ENCODE results near the gene EXOSC7. TPM values are rescaled to one million over a fixed set of nuclear protein-coding genes. Genes with fewer than 3 reads are reported as not detected.

Gene EXOSC7
- total and polyA plus RNA-seq, 2 donors (not counting 3 experiments of a cell fraction or from before 2014, with no cell fraction given) = 44.5 to 53.8 TPM

DNA sequence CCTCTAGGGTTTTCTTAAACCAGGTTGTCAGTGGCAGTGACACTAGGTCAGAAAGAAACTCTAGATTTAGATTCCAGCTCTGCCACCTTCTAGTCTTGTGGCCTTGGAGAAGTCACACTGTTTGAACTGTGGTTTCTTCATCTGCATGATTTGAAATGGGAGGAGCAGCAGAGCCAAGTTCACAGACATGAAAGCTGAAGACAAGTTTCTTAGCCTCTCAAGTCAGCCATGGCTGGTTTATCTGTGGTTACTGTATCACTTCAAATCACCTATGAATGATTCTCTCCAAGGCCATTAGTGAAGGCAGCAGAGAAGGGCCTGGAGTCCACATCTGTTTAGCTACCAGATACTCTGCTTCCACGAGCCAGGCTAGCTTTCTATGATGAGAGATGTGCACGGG lies 65.6 kb downstream of the EXOSC7 start:
- H3K9me1 ChIP-seq (replicated peaks; ENCODE audit: control insufficient read depth, extremely low read depth, insufficient read depth, low read length) = no peaks in the 10 kb centered on the region
- H3K27me3 ChIP-seq (ENCODE audit: control insufficient read depth in 2 of 2, insufficient read depth in 2 of 2, low read length in 2 of 2) = peaks cover 0 to 3% of the 10 kb centered on the region in 2 experiments
- no peak overlapping the region for H3K4me2 ChIP-seq (ENCODE audit: insufficient read depth, low read length)
- ChIA-PET POLR2A (no interaction called here), CTCF (interaction anchor here (0.7 to 11.6 kb wide), 20 partner anchors 13 to 468 kb away, joined by 3 to 467 read pairs (median 9); partner anchors contain the start of gene TMEM158)
- H3K36me3 ChIP-seq (ENCODE audit: control insufficient read depth in 2 of 2, extremely low read depth in 1 of 2, insufficient read depth in 2 of 2, low read length in 2 of 2) = no peaks in the 10 kb centered on the region
- no peaks in the 10 kb centered on the region for H3K4me1 ChIP-seq (ENCODE audit: control insufficient read depth, extremely low read depth, insufficient read depth, low read length)
- dilution Hi-C loops (cut with MboI; ENCODE audit: extremely low pct_ligation_motif_present, low sequenced_read_pairs) (loop anchor here (25.0 kb wide), 1 partner anchor 471 kb away; no protein-coding TSS in a partner anchor), intact Hi-C loops (cut with micrococcal nuclease) (loop anchor here (2.0 to 5.0 kb wide), 2 partner anchors 13 to 301 kb away; no protein-coding TSS in a partner anchor)
- no peak overlapping the region for H3K9ac ChIP-seq (replicated peaks; ENCODE audit: extremely low read depth, insufficient read depth, low read length)
- DNase-seq (ENCODE audit: low read depth, low spot score) = no peak
- TF ChIP-seq EZH2 (IDR thresholded peaks at IDR 0.05; ENCODE audit: borderline replicate concordance, low read depth, low read length, severe bottlenecking) = no peak
- TF ChIP-seq FOS (IDR thresholded peaks at IDR 0.05; ENCODE audit: borderline replicate concordance, insufficient read depth, low read length) = no peak
- TF ChIP-seq POLR2AphosphoS5 (IDR thresholded peaks at IDR 0.05; ENCODE audit: insufficient read depth, low read depth, low read length) = no peak
- no peak for TF ChIP-seq GATA2 (IDR thresholded peaks at IDR 0.05; ENCODE audit: insufficient read depth, insufficient read length, low read depth, low read length)
- no peak for TF ChIP-seq MYC (IDR thresholded peaks at IDR 0.05; ENCODE audit: low read depth, low read length)
- no peak for TF ChIP-seq JUN (IDR thresholded peaks at IDR 0.05; ENCODE audit: borderline replicate concordance, insufficient read depth, insufficient read length, low read depth)
- TF ChIP-seq, protein P1, sequence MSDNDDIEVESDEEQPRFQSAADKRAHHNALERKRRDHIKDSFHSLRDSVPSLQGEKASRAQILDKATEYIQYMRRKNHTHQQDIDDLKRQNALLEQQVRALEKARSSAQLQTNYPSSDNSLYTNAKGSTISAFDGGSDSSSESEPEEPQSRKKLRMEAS (IDR thresholded peaks at IDR 0.05; ENCODE audit: insufficient read depth, insufficient read length) = no peak
- TF ChIP-seq, protein P2, sequence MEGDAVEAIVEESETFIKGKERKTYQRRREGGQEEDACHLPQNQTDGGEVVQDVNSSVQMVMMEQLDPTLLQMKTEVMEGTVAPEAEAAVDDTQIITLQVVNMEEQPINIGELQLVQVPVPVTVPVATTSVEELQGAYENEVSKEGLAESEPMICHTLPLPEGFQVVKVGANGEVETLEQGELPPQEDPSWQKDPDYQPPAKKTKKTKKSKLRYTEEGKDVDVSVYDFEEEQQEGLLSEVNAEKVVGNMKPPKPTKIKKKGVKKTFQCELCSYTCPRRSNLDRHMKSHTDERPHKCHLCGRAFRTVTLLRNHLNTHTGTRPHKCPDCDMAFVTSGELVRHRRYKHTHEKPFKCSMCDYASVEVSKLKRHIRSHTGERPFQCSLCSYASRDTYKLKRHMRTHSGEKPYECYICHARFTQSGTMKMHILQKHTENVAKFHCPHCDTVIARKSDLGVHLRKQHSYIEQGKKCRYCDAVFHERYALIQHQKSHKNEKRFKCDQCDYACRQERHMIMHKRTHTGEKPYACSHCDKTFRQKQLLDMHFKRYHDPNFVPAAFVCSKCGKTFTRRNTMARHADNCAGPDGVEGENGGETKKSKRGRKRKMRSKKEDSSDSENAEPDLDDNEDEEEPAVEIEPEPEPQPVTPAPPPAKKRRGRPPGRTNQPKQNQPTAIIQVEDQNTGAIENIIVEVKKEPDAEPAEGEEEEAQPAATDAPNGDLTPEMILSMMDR (IDR thresholded peaks at IDR 0.05; ENCODE audit: extremely low read depth in 1 of 2, insufficient read depth in 1 of 2, low read depth in 1 of 2, low read length in 2 of 2) = no peak
- no peak for TF ChIP-seq POLR2A (IDR thresholded peaks at IDR 0.05; ENCODE audit: low read depth, low read length)
- no peaks in the 10 kb centered on the region for H3K9me3 ChIP-seq (replicated peaks; ENCODE audit: control insufficient read depth, insufficient read depth, low read length)
- H2AFZ ChIP-seq (ENCODE audit: low read depth, low read length) = no peak overlapping the region
- no peaks in the 10 kb centered on the region for H3K79me2 ChIP-seq (ENCODE audit: control insufficient read depth, insufficient read depth, low read length)
- BruUV-seq (replicated peaks) = no TSS peak
- H3K27ac ChIP-seq (ENCODE audit: insufficient read depth, low read depth, low read length) = no peak overlapping the region
- H4K20me1 ChIP-seq (replicated peaks; ENCODE audit: control insufficient read depth, extremely low read depth, insufficient read depth, low read length) = no peaks in the 10 kb centered on the region
- H3K4me3 ChIP-seq (replicated peaks in 1 of 3; ENCODE audit: insufficient read depth in 1 of 3, low read depth in 1 of 3, low read length in 3 of 3) = no peak overlapping the region
- no peak for FAIRE-seq

Measured in endothelial cell of umbilical vein (primary cell).